ENCODE measurements around the gene FAM237B.
"Not testable (repeated sequence)": the region's sequence is repeated elsewhere in the genome, so short reads cannot be mapped to it uniquely, and the experiment has no call there.

The FAM237B gene

DNA sequence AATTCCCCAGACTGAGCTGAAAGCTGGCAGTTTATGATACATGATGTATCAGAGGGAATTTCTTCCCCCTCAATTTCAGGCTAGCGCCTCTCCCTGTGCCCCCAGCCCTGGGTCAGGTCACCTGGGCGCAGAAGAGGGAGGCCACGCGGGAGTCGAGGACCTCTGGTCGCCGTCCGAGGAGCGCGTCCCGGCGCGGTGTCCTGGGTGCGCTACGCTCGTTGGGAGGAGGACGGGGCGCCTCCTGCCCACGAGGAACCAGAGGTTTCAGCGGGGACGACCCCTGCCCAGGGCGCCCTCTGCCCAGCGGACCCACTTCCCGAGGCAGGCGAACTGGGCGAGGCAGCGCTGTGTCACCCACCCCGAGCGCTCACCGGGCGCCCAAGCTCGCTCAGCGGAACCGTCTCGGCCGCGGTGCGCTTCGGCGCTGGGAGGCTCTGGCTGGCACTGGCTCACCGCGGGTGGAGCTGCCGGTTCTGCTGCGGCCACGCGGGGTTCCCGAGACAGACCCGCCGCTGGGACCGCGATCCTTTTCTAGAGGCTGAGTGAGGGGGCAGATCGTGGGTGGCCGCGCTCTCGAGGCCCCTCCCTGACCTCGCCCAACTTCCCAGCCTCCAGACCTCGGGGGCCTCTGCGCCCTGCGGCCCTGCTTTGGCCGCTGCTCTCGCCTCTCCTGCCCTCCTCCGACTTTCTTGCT is at the start of gene FAM237B:
Gene FAM237B, minus strand, starts transcription at position 504 of the 694 bp plus-strand sequence. CDS start 1,556 bp downstream, outside the sequence.
- DNase-seq (ENCODE audit: low spot score), result no peak

DNA sequence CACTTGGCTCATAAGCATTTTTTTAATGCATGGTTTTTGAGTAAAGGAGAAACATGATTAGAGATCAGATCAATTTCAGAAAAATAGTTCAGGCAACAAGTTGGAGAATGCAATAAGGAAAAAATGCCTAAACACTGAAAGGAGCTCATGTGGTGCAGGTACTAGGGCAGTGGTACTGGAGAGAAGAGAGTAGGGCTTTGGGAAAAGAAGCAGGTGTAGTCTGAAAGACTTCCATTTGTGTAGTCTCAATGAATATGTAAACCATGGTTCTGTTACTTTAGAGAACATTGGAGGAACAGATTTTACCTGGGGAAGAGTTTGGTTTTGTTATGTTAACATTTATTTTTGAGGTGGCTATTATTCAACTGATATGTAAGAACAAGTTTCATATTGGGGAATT is 30.9 kb upstream of the FAM237B start:
- no peak for DNase-seq (ENCODE audit: low spot score)

DNA sequence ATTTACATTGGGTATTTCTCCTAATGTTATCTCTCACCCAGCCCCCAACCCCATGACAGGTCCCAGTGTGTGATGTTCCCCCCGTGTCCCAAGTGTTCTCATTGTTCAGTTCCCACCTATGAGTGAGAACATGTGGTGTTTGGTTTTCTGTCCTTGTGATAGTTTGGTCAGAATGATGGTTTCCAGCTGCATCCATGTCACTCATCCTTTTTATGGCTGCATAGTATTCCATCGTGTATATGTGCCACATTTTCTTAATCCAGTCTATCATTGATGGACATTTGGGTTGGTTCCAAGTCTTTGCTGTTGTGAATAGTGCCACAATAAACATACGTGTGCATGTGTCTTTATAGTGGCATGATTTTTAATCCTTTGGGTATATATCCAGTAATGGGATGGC is 28.9 kb upstream of the FAM237B start:
- not testable (repeated sequence) for DNase-seq (ENCODE audit: low spot score)

DNA sequence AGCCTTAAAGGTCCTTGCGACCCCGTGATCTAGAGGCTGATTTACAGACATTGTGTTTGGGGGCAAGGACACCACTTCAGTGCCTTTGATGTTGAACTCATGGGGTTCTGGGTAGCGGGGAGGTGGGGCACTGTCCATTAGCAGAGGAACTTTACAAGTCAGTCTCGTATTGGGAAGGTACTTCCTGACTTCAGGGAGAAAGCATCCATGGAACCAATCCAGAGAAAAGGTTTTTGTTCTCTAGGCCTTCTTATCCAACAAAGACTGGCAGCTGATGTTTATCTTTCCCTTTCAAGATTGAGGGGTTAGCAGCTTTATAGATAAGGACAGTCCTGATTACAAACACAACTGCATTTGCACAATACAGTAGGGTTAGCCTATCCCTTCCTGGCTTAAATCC is 28.2 kb upstream of the FAM237B start:
- DNase-seq (ENCODE audit: low spot score), result no peak

DNA sequence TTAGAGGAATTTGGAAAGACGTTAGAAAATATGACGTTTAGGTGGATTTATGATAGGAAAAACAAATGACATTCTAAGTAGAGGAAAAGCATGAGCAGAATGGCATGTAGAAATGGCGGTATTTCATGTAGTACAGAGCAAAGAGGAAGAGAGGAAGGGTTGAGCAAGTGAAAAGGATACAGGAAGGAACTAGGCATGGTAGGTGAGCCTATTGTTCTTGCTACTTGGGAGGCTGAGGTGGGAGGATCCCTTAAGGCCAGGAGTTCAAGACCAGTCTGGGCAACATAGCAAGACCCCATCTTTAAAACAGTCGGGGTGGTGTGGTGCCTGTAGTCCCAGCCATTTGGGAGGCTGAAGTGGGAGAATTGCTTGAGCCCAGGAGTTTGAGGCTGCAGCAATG is 26.7 kb upstream of the FAM237B start:
- no peak for DNase-seq (ENCODE audit: low spot score)

GRCh38 chr7:90346336-90347125 is 25.4 kb upstream of the FAM237B start, which contains the start of gene GTPBP10:
TSS of gene GTPBP10 (plus strand) at chr7:90346716. CDS start at chr7:90346742, 26 bp downstream.
- DNase-seq (ENCODE audit: low spot score), result peak; percentile 68

GRCh38 chr7:90345595-90346335 is 24.7 kb upstream of the FAM237B start:
- no peak for DNase-seq (ENCODE audit: low spot score)

DNA sequence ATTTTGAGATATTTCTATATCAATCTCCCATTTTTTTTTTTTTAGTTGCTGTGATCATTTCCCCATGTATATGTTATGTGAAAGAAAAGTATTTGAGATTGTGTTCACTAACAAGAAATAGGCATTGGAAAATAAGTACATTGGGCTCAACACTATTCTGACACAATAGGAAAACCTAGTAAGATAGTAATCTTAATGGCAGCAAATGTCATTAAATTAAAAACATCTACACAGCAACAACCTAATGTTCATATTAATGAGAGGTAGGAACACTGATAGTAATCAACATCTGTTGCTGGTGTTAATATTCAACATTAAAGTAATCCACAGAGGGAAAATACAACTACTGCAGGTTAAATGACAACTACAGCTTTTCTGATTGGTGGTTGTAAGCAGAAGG is 23.9 kb upstream of the FAM237B start:
- DNase-seq (ENCODE audit: low spot score), result no peak

GRCh38 chr7:90337106-90337505 is 16.0 kb upstream of the FAM237B start:
- DNase-seq (ENCODE audit: low spot score), result no peak

- not testable (repeated sequence) for DNase-seq (ENCODE audit: low spot score)
Observed at GRCh38 chr7:90334926-90335325, 13.8 kb upstream of the FAM237B start.

DNA sequence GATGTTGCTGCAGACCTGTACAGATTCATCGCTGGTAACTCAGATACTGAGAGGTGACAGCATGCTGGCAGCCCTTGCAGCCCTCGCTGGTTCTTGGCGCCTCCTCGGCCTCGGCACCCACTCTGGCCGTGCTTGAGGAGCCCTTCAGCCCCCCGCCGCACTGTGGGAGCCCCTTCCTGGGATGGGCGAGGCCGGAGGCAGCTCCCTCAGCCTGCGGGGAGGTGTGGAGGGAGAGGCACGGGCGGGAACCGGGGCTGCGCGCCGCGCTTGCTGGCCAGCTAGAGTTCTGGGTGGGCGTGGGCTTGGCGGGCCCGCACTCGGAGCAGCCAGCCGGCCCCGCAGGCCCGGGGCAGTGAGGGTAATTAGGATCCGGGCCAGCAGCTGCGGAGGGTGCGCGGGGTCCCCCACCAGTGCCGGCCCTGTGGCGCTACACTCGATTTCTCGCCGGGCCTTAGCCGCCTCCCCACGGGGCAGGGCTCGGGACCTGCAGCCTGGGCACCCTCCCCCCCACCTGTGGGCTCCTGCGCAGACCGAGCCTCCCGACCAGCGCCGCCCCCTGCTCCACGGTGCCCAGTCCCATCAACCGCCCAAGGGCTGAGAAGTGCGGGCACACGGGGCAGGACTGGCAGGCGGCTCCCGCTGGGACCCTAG is 13.2 kb upstream of the FAM237B start:
- DNase-seq (ENCODE audit: low spot score), result no peak

- DNase-seq (ENCODE audit: low spot score), result no peak
Observed at GRCh38 chr7:90326500-90326899, 5.4 kb upstream of the FAM237B start.

GRCh38 chr7:90322837-90323236 is 1.7 kb upstream of the FAM237B start:
- DNase-seq (ENCODE audit: low spot score), result no peak

GRCh38 chr7:90320418-90320800 is 695 bp downstream of the FAM237B start:
- DNase-seq (ENCODE audit: low spot score), result no peak

DNA sequence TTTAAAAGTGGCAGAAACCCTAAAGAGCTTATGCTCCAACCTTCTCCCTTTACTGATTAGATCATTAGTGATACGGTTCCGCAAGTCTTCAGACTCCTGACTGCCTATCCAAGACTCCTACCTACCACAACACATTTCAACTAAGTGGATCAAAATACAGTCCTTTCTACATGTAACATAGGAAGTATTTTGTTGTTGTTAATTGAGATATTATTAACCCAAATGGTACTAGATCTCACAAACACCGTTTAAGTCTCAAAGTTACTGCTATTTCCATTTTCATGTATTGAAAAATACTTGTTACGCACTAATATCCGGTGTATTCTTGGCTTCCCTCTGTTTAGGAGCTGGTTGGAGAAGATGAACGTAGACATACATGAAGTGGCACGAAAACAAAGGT is 1.1 kb downstream of the FAM237B start:
- no peak for DNase-seq (ENCODE audit: low spot score)

- DNase-seq (ENCODE audit: low spot score), result no peak
Observed at GRCh38 chr7:90313907-90314306, 7.2 kb downstream of the FAM237B start.

DNA sequence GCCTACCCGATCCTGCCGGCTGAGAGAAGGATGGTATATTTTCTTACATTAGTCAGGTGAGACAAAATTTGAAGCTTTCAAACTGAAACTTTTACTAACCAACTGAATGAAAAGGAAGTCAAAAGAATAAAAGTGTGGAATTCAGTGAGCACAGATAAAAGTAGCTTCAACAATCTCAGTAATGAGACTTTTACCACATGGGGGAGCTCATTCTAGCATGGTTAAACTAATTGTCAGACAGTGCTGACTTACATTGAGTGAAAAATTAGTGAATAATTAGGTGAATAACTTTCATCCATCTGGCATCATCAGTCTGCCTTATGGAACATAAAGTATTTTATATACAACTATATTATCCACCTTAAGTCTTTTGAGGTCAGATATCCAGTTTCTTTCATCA is 8.4 kb downstream of the FAM237B start:
- DNase-seq (ENCODE audit: low spot score), result no peak

GRCh38 chr7:90311175-90311574 is 9.9 kb downstream of the FAM237B start:
- no peak for DNase-seq (ENCODE audit: low spot score)

DNA sequence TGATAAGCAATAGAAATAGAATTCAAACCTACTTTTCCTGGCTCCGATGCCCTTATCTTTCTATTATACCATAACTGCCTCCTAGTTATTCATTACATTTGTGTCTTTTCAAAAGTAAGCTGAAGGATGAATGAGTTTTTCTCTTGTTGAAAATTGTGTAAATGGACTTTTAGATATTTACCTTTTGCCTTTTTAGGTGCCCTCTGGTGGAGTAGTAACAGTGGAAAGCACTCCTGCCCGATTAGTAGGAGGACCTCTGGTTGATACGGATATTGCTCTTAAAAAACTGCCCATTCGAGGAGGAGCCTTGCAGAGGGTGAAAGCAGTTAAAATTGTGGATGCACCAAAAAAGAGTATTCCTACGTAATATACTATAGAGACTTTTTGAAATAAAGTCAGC is 11.2 kb downstream of the FAM237B start:
- no peak for DNase-seq (ENCODE audit: low spot score)

- no peak for DNase-seq (ENCODE audit: low spot score)
Observed at GRCh38 chr7:90303241-90303640, 17.9 kb downstream of the FAM237B start.

DNA sequence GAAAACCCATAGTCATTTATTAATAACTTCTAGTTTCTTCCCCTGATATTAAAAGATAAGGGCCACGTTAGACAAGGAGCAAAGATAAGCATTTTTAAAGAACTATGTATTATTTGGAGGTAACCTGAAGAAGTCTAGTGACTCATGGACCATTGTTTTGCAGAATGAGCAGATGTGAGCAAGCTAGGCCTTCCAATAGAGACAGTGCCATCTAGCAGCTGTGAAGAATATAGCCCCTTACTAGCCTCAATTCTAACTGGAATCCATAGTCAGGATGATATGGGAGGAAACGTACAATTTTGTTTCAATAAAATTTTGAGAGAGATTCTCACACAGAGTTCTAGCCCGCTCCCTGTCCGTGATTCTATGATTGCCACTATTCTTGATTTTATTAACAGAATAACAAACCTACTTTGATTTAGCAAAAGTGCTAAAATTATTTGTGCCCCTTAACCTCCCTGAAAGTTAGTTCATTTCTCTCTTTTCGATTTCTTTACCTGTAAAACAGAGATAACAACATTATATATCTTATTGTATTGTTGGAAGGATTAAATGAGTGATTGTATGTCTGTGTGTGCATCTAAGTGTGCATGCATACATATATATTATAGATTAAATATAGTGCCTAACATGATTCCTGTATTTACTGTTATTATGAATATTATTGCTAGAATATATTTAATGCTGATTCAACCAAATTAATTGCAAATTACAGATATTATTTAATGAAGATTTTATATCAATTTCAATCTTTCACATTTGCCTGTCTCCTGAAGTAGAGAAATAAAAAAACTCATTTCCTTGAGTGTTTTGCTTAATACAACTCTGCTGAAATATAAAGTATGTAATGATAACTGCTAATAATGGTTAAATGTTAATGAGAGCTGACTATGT is 22.7 kb downstream of the FAM237B start:
- DNase-seq (ENCODE audit: low spot score), result no peak

Measured in HuH-7.5 (cell line).